HG03432 (cell line): Measurements from ENCODE around the gene ESRRG.
"Not testable (repeated sequence)": the region's sequence is repeated elsewhere in the genome, so short reads cannot be mapped to it uniquely, and the experiment has no call there.

Experiments used
- ATAC-seq: cut with Tn5 transposase; IDR thresholded peaks from one replicate; pipeline ENCODE4 v1.9.1; 2021; ENCODE audit warnings: mild to moderate bottlenecking, moderate library complexity; ENCODE audit not compliant: unreplicated experiment

The ESRRG gene

DNA sequence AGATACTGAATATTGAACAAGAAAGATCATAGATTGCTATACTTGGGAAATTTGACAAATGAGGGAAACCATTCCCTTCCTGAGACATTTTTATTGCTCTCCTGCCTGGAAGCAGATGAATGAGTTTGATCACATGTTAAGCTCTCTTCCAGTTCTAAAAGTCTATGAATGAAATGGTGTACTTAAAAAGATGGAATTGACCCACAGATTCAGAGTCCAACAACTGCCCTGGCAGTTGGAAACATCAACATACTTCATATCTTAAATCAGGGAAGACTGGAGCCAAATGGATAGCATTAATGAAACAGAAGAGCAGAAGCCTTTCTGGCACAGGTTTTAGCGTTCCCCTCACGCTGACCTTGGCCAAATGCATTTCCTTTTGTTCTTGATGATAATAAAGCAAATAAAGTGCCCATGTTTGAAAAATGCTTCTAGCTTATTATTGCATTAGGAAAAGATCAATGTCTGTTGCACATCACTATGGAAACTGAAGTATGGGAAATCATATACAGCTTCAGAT, 142.6 kb downstream of the ESRRG start:
- ATAC-seq = no peak

DNA sequence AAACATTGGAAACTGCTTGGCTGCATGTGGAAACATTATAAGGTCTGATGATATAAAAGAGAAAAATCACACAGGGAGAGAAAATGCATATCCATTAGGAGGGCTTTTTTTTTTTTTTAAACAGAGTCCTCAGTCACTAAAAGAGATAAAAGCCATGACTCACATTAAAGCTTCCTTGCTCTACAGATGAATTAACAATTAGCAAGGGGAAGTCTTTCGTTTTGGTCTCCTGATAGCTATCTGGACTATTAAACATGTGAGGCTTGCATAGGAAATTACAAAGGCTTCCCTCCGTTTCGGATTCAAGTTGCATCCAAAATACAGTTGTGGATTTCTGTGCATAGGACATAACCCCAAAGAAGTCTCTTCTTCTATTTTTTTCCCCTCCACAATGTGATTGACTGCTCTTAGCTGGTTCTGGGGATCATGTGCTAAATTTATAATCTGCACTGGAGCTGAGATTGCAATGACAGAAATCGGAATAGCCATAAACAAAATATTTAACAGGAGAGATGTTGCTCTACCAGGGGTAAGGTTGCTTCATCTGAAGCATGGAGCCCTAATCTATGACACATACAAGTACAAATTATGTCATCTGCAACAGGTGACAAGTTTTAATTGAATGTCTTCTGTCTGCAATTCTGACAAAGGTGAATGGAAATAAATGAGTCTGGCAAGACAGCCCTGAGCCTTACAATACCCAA, 146.8 kb downstream of the ESRRG start:
- no peak for ATAC-seq

DNA sequence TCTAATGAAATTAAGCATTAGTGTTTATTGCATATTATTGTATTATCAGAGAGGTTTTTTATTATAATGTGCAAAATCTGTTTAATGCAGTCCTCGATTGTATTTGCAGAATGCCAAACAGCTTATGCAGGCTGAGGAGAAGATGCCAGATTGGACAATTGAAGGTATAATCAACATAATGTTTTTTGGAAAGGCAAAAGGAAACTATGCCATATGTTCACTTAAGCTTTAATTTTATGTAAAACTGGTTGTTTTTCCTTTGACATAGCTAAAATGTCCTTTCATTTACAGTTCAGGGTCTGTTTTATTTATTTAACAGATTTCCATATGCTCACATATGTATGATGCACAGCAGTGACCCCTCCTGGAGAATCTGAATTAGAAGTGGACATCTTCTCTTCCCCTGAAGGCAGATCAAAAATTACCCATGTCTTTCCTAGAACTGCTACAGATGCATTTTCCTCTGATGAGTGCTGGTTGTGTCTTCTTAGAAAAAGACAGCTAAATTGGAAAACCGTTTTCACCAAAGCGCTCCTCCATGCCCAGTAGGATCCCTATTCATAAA, 156.5 kb downstream of the ESRRG start:
- ATAC-seq = peak; percentile 56

DNA sequence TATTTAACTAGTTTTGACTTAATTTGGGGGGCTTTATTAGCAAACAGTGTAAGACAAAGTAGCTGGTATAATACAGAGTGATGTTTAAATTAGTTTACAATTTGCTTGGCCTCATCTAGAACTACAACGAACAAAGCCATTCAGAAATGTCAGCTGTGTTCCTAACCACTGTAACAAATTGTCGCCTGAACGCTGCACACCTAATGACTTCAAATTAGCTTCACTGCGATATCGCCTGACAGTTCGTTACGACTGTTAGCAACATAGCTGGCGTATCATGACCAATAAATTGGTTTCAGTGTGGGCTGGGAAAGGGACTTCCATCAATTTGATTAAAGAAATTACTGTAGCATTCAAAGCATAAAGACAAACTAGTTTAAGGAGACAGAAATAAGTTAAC, 160.1 kb downstream of the ESRRG start:
- ATAC-seq = no peak

DNA sequence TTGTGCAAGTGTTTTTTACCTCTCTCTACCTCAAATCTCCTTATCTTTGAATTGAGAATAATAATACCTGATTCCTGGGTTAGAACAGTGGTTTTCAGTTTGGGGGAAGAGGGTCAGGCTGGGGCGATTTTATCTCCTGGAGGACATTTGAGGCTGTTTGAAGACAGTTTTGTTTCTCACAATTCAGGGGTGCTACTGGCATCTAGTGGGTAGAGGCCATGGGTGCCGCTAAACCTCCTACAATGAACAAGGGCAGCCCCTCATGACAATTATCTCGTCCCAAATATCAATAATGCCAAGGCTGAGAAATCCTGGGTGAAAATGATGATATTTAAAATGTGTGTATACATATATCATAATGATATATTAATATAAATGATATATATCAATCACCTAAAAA, 160.8 kb downstream of the ESRRG start:
- ATAC-seq = no peak

DNA sequence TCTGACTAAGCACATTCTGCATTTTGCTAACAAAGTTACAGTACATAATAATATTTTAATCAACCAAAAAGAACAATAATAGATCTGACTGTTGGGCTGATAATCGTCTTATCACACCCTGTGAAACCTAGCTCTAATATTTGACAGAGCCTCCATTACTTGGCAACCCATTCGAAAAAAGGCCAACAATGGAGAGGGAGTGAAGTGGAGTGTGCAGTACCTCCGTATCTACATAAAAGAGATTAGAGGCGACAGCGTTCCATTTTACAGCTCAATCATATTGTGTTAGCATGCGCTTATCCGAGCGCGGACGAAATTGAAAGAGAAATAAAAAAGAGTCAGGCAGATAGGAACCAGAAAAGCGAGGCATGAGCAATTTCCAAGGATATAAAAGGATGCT, 162.7 kb downstream of the ESRRG start:
- no peak for ATAC-seq

DNA sequence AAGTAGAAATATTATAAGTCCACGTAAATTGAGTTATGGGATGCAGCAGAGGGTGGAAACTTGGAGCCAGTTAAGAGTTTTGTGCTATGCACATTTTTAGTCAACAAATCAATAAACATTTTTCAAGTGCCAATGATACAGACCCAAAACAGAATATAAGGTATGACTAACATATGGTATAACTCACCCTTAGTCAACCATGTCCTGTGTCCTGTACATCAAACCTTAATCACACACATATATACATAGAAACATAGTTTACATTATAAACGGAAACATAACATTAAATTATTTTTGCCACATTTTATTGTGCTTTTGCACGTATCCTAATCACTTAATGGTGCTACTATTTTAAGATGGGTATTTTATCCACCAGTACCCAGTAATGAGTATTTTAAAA, 163.9 kb downstream of the ESRRG start:
- ATAC-seq = no peak

DNA sequence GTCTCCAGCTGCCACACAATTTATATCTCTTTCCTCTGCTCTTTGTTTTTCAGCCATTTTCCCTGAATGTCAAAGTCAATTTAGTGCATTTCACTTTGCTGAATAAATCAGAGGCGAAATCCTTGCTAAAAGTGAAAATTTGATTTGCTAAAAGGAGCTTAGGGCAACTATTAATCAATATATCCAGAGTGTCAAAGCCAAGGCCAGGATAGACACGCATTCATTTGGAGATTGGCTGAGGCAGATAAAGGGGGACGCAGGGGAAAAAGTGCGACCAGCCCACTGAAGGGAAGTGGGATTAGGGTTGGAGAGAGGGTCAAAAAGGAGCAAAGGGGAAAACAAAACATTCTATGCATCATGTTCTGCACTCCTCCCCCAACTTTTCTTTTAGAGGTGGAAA, 167.6 kb downstream of the ESRRG start:
- ATAC-seq = no peak

DNA sequence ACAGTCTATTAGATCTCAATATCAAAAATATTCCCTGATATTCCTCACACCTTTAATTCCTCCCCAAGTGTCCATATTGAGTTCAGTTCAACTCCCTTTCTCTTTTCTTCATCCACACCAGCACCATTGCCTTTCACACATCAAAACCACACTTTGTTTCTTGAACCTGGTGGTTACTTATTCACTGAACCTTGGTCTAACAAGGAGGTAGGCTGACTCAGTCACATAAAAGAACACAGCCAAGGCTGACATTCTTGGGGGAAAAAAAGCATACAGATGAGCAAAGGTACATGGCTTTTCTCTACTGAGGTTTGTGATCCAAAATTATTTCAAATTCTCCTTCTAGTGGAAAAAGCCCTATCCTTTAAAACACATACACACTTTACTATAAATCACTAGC, 168.3 kb downstream of the ESRRG start:
- ATAC-seq = no peak

DNA sequence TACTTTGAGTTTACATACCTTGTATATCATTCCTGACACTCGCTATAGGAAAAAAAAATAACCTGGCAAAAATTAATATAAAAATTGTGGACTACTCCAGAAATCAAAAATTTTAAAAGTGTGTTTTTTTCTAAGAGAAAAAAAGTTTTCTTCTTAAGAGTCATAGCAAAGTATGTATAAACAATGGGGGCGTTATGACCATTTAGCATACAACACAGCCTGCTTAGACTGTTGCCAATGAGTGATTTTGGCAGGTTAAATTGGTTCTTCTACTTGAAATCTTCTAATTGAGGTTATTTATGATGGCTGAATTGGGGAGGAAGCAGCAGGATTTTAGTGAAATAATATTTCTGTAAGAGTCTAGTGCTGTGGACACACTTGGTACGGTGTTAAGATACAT, 169.5 kb downstream of the ESRRG start:
- no peak for ATAC-seq

DNA sequence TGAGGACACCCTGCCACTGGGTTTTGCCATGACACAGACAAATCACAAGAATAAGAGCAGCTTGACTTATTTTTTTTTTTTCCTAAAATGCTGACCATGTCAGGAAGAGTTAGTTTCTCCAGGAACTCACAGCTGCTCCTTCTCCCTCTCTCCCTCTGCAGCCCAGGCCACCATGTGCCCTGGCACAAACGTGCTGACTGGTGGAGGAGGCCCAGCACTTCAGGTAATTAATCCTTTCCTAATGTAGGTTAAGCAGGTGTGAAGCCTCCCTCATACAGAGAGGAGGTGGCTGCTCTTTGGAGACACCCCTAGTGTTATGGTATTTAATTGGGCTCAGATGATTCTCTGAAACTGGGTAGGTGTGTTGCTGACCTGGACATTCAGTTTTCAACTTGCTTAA, 170.2 kb downstream of the ESRRG start:
- ATAC-seq = no peak

DNA sequence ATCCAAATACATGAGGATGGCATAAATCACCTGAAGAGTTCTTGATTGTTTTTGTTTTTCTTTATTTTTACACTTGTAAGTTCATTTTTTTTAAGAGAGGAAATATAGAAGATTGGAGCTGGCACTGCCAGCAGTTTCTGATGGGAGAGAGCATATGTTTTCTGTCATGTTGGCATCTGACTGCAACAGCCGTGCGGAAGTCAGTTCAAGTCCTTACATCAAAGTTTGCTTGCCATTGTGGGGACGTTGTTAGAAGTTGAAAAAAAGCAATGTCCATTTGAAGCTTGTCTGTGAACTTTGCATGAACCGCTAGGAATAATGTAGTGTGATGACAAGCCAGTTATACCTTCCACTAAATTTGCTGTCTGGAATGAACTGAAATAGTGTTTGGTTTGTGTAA, 173.4 kb downstream of the ESRRG start:
- no peak for ATAC-seq

DNA sequence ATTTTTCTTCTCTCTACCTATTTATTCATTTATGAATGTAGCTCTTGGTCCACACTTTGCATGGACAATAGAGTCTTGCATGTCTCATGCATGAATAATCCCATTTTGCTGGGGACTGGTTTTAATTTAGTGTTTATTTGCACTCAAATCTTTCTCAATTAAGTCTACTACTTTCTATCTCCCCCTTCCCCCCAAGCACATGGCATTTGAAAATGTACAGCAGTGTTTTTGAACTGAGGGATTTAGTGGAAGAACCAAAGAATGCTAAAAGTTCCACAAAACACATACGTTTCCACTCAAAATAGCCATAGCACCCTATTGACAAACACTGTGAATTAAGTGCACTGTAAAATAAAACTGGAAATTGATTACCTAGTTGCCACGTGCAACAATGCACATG, 180.5 kb downstream of the ESRRG start:
- ATAC-seq = no peak

DNA sequence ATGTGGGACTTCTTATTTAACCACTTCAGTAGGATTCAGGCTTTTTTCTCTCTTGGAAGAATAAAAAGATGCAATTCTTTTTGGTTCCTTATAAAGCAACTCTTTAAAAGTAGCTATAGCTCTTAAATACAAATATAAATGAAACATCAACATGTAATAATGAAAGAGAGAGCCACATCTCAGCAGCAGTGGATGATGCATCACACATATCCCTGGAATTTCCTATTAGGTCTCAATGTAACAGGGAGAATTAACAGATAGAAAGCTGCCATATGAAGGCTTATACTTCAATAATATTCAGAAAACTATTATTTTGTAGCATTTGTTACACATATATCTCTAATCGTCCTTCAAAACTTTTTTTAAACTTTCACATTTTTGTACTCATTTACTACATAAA, 181.0 kb downstream of the ESRRG start:
- ATAC-seq = no peak

DNA sequence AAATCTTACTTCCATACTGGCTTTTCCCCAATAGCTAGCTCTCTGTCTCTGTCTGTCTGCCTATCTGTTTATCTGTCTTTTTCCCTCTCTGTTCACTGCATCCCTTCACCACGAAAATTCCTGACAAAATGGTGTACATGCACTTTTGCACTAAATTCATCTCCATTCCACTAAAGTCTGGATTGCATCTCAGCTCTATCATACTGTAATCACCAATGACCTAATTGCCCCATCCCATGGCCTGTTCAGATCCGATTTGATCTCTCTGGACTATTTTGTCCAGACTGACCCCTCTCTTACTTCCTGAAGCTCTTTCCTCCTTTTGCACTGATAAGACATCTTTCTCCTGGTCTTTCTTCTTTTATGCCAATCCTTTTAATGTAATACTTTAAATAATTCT, 187.5 kb downstream of the ESRRG start:
- ATAC-seq = no peak

DNA sequence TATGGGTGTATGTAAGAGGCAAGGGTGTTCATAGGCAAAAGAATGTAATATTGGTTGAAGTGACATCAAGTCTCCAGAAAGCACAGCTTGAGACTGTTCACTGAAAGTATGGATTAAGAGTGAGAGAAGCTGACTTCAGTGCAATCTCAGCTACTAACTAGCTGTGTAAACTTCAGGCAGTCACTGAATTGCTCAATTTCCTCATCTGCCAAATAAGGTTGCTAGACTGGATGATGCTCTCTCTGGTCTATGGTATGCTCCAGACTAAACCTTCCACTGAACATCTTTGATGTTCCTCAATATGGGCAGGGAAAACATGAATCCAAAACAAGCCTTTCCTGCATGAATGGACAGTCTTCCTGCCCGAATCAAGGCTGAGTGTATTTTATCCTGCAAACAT, 188.2 kb downstream of the ESRRG start:
- ATAC-seq = no peak

DNA sequence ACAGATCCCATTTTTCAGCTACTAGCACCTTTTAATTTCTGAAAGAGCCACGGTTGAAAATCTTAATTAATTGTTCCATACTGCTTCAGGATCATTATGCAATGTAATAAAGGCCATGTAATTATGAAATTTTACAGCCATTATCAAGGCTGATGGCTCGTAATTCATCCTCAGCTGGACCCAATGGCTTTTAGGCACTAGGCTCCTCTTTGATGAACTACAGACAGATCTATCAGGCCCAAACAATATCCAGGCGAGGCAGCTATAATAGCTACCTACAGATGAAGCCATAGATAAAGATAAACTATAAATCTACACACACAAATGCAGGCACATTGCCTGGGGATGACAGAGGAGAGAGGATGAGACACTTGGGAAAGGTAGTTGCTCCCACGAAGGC, 189.5 kb downstream of the ESRRG start:
- no peak for ATAC-seq

DNA sequence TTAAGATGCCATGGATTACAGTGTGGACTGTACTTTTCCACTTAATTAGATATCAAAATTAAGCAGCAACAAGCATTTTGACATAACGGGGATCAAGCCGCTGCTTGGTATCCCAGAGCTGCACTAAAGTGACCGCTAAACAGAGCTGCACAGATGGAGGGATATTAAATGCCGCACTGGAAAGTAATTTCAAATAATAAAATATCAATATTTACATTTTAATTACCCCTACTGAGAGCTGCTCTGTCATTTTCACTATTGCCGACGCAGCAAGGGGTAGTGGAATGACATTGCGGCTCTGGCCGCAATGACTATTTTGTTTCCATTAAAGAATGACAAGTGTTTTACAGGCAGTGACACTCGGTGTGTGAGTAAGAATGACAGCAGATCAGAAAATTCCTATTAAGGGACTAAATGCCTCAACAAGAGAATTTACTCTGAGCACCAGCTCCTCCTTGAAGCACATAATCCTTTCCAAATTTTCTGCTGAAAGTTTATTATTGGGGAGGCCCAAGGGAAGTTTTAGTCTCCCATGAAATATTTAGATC, 190.9 kb downstream of the ESRRG start:
- no peak for ATAC-seq

DNA sequence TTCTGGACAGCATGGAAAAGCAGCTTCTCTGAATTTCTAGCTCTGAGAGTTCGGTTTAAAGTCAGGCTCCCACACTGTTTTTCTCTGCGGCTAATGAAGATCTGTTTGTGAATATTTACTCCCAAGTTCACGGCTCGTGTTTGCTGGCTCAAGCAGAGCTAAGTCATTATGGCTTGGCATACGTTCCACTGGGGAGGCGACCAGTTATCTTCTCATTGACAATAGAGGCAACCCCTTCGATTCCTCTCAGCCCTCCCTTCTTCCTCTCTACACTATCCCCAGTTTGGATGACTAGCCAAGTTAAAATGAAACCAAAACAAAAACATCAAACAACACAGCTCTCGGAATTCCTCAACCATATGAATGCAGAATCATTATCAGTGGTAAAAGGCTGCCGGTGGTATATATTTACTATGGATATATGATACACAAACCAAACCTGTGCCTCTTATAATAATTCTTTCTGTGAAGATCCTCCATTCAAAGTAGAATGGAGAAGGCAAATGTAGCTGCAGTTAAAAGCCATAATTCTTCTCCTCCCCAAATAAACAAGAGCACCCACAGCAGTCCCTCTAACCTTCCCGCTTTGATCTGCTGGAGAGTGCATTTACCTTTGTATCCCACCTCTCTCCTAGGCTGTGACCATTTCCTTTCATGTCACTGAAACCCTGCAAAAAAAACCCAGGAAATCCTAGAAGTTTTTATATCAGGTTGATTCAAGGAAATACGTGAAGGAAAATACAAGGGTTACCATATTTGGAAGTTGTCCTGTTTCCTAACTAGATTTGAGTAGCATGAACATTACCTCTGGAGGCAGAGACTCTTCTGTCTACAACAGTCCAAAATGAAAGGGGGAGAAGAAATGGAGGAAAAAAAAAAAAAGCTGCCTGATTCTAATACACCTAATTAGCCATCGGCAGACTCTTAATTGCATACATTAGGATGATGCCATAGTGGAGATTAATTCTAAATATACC, 191.7 kb downstream of the ESRRG start:
- peak; percentile 75 for ATAC-seq

DNA sequence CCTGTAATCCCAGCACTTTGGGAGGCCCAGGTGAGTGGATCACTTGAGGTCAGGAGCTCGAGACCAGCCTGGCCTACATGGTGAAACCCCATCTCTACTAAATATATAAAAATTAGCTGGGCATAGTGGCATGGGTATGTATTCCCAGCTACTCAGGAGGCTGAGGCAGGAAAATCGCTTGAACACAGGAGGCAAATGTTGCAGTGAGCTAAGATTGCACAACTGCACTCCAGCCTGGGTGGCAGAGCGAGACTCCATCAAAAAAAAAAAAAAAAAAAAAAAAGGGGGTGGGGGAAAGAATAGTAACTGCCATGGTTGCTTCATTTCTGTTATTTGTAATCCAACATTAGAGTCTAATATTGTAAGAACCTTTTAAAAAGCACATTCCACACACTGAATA, 193.4 kb downstream of the ESRRG start:
- not testable (repeated sequence) for ATAC-seq

DNA sequence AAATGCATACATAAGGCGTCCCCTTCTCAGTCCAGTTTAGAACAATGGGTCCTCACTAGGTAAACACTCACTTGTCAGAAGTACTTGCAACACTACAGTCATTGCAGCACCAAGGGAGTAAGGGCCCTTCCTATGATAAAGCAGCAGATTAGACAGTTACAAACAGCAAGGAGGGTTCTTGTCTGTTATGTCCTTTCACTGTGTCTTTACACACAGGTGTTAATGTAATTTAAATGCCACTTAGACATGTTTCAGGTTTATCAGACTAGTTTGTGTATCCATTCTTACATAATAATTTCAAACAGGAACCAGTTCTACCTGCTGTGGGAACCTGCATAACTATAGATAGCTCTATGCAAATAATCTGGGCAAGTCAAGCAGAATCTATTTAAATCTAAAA, 194.4 kb downstream of the ESRRG start:
- ATAC-seq = peak; percentile 86
